ENCODE data around the gene PLXNB2.
A peak's percentile ranks its signal among the peaks of the same experiment; 100 is the strongest.

The PLXNB2 gene

DNA sequence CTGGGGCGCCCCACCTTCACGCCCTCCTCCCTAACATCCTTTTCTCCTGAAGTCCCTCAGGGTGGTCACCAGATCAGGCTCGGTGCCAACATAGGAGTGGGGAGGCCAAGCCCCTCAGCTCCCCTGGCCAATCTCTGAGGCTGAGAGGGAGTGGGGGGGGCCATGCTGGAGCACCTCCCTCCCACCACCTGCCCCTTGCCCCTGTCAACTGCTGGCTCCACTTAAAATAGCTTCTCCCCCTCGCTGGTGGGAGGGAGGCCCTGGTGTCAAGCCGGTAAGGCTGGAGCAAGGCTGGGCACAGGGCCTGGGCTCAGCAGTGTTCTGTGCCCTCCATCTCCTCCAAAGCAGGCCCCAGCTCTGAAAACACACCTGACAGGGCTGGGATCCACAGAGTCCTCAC is 4.9 kb downstream of the PLXNB2 start:
- Mint-ChIP-seq H3K27ac (peak overlapping the region; percentile 83 to 91 (median 89)), H3K4me1 (peaks cover 41% of the 10 kb centered on the region), H3K27me3 (ENCODE audit: low read depth) (no peaks in the 10 kb centered on the region), H3K9me3 (no peaks in the 10 kb centered on the region), H3K36me3 (ENCODE audit: low read depth) (no peaks in the 10 kb centered on the region), H3K4me3 (peak overlapping the region; percentile 50 to 72 (median 58))
- TF ChIP-seq, protein P1, sequence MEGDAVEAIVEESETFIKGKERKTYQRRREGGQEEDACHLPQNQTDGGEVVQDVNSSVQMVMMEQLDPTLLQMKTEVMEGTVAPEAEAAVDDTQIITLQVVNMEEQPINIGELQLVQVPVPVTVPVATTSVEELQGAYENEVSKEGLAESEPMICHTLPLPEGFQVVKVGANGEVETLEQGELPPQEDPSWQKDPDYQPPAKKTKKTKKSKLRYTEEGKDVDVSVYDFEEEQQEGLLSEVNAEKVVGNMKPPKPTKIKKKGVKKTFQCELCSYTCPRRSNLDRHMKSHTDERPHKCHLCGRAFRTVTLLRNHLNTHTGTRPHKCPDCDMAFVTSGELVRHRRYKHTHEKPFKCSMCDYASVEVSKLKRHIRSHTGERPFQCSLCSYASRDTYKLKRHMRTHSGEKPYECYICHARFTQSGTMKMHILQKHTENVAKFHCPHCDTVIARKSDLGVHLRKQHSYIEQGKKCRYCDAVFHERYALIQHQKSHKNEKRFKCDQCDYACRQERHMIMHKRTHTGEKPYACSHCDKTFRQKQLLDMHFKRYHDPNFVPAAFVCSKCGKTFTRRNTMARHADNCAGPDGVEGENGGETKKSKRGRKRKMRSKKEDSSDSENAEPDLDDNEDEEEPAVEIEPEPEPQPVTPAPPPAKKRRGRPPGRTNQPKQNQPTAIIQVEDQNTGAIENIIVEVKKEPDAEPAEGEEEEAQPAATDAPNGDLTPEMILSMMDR (IDR thresholded peaks at IDR 0.05; ENCODE audit: unreplicated experiment in 3 of 3), result no peak

DNA sequence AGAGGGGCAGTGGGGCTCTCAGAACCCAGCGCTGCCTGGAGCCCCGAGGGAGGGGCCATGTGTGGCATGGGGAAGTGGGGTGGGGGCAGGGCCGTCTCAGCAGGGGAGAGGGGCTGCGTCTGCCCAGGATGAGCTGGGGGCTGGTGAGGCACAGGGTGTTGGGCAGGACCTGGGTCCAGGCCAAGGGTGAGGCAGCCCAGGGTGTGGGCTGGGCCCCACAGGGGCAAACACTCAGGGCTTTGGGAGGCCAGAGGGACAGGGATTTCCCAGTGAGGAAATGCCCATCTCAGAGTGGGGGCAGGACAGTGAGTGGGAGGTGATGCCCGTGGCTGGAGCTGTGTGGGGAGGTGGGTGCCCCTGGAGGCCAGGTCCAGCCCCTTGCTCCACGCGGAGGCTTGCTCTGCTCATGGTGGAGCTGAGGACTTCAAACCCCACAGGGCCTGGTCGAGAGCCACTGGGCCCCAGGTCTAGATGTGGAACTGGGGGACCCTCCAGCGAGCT is 5.4 kb downstream of the PLXNB2 start:
- Mint-ChIP-seq H3K9me3 (no peaks in the 10 kb centered on the region), H3K36me3 (ENCODE audit: low read depth) (no peaks in the 10 kb centered on the region), H3K27me3 (ENCODE audit: low read depth) (no peaks in the 10 kb centered on the region), H3K4me1 (peaks cover 45% of the 10 kb centered on the region), H3K27ac (peak overlapping the region in 2 of 3 experiments; percentile 83 to 85), H3K4me3 (peak overlapping the region; percentile 21 to 71 (median 68))
- TF ChIP-seq, protein P1 (IDR thresholded peaks at IDR 0.05; ENCODE audit: unreplicated experiment in 3 of 3), result no peak

DNA sequence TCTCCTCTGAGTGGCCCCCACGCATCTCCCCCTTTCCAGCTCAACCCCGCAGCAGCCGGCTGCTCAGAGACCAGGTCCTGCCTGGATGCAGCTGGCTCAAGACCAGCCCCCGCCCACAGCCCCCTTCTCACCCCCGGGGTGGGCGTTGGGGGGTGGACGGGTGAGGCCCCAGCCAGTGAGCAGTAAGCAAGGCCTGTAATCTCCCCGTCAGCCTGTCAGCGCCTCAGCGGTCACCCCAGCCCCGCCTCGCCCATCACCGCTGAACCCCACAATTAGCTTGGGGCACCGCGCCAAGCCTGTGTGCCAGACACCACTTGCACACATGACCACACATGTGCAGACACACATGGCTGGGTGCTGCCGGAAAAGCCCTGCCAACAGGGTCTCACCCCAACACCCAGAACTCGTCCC is 5.9 kb downstream of the PLXNB2 start:
- Mint-ChIP-seq H3K36me3 (ENCODE audit: low read depth) (no peaks in the 10 kb centered on the region), H3K4me3 (peak overlapping the region; percentile 31 to 71 (median 68)), H3K27ac (peak overlapping the region in 2 of 3 experiments; percentile 83 to 85), H3K9me3 (no peaks in the 10 kb centered on the region), H3K27me3 (ENCODE audit: low read depth) (no peaks in the 10 kb centered on the region), H3K4me1 (peaks cover 45% of the 10 kb centered on the region)
- TF ChIP-seq, protein P1 (IDR thresholded peaks at IDR 0.05; ENCODE audit: unreplicated experiment in 3 of 3), result no peak

DNA sequence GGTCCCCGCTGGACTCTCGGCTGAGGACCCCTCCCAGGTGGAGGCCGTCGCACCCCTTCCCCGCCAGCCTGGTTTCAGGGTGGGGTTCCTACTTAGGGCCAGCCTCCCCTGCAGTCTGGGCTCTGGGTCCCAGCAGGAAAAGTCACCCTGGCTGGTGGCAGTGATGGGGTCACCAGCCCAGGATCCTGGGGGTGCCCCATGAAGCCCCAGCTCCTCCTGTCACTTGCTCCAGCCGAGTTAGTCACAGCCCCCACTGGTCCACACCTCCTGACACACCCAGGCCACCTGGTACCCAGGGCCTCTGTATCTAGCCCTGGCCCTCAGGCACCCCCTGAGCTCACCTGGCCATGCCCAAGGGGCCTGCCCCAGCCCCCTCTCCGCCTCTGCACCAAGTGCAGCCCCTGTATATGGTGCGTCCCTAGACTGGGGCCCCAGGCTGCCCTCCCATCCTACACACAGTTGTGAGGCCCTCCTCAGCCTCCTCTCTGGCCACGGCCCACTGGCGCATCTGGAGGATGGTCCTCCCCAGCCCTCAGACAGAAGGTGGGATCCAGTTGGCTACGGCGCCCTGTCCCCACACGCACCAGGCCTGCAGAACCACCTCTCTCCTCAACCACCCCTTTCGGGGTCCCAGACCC is 6.7 kb downstream of the PLXNB2 start:
- no peaks in the 10 kb centered on the region for H3K36me3 Mint-ChIP-seq (ENCODE audit: low read depth)
- no peaks in the 10 kb centered on the region for H3K9me3 Mint-ChIP-seq
- H3K4me1 Mint-ChIP-seq, result peaks cover 41% of the 10 kb centered on the region
- no peaks in the 10 kb centered on the region for H3K27me3 Mint-ChIP-seq (ENCODE audit: low read depth)
- H3K27ac Mint-ChIP-seq, result peak overlapping the region in 2 of 3 experiments; percentile 59 to 83
- TF ChIP-seq, protein P1 (IDR thresholded peaks at IDR 0.05; ENCODE audit: unreplicated experiment in 3 of 3), result no peak
- H3K4me3 Mint-ChIP-seq, result peak overlapping the region; percentile 56 to 72 (median 69)

DNA sequence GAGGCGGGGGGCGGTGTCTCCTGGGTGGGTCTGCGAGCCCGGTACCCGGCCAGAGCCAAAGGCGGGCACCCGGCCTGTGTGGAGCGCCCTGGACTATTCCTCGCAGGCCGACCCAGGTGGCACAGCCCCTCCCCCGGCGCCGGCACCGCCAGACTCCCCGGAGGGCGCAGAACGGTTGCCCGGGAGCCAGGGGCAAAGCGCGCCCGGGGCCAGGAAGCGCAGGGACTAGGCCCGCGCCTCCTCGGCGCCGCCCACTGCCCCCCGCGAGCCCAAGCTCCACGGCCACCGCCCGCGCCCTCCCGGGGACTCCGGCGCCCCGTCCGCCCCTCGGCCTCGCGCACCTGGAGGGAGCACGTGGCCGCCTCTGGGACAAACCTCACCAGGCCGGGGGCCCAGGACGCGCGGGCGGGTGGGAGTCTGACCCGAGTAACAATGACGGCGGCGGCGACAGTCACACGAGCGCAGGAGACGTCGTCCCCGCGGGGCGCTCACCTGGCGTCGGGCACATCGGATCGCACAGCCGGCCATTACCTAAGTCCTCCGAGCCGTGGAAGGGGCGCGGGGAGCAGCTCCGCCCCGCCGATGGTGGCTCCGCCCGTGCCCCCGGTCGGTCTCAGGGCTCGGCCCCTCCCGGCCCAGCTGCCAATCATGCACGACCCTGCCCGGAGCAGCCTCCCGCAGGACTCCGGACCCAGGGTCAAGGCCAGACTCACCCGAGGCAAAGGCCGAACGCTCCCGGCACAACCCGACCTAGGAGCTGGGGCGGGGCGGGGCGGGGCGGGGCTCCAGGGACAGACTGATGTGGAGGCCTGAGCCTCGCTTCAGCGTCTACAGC is 7.4 kb downstream of the PLXNB2 start:
- H3K27me3 Mint-ChIP-seq (ENCODE audit: low read depth), result no peaks in the 10 kb centered on the region
- H3K4me3 Mint-ChIP-seq, result no peak overlapping the region
- no peak overlapping the region for H3K27ac Mint-ChIP-seq
- H3K36me3 Mint-ChIP-seq (ENCODE audit: low read depth), result no peaks in the 10 kb centered on the region
- H3K9me3 Mint-ChIP-seq, result no peaks in the 10 kb centered on the region
- TF ChIP-seq, protein P1 (IDR thresholded peaks at IDR 0.05; ENCODE audit: unreplicated experiment in 3 of 3), result no peak
- peaks cover 45% of the 10 kb centered on the region for H3K4me1 Mint-ChIP-seq

Measured in nephron (organoid).